Measurements from ENCODE around the gene ABR. TPM values are rescaled to one million over a fixed set of nuclear protein-coding genes. Genes with fewer than 3 reads are reported as not detected.

ABR gene
- total RNA-seq, 1 experiment from 2014 or later, result 172 TPM

- in situ Hi-C loops (cut with HindIII; ENCODE audit: low pct_unique_long_range_greater_than_20kb, low sequenced_read_pairs), result no loop called here
- intact Hi-C loops (cut with micrococcal nuclease; ENCODE audit: unreplicated experiment), result no loop called here
- Histone ChIP-seq H3K9me3 (ENCODE audit: control insufficient read depth, insufficient read depth, low read depth, low read length) (no peaks in the 10 kb centered on the region), H3K36me3 (ENCODE audit: control insufficient read depth, insufficient read depth, low read length) (no peaks in the 10 kb centered on the region), H3K4me3 (ENCODE audit: low read depth in 2 of 2, low read length in 2 of 2) (no peak overlapping the region), H3K27me3 (ENCODE audit: control insufficient read depth, insufficient read depth, low read length) (no peaks in the 10 kb centered on the region), H3K4me1 (ENCODE audit: control insufficient read depth, insufficient read depth, low read length) (no peaks in the 10 kb centered on the region), H3K27ac (ENCODE audit: low read length) (no peak overlapping the region)
- POLR2A ChIA-PET, result no interaction called here
- TF ChIP-seq SIN3A (IDR thresholded peaks at IDR 0.05; ENCODE audit: borderline replicate concordance, insufficient read depth, low read depth, low read length) (no peak), POLR2AphosphoS5 (IDR thresholded peaks at IDR 0.05; ENCODE audit: low read depth, low read length) (no peak), TCF7L2 (IDR thresholded peaks at IDR 0.05; ENCODE audit: low read depth, low read length) (no peak), CTCF (IDR thresholded peaks at IDR 0.05) (no peak)
- TF ChIP-seq, protein P1, sequence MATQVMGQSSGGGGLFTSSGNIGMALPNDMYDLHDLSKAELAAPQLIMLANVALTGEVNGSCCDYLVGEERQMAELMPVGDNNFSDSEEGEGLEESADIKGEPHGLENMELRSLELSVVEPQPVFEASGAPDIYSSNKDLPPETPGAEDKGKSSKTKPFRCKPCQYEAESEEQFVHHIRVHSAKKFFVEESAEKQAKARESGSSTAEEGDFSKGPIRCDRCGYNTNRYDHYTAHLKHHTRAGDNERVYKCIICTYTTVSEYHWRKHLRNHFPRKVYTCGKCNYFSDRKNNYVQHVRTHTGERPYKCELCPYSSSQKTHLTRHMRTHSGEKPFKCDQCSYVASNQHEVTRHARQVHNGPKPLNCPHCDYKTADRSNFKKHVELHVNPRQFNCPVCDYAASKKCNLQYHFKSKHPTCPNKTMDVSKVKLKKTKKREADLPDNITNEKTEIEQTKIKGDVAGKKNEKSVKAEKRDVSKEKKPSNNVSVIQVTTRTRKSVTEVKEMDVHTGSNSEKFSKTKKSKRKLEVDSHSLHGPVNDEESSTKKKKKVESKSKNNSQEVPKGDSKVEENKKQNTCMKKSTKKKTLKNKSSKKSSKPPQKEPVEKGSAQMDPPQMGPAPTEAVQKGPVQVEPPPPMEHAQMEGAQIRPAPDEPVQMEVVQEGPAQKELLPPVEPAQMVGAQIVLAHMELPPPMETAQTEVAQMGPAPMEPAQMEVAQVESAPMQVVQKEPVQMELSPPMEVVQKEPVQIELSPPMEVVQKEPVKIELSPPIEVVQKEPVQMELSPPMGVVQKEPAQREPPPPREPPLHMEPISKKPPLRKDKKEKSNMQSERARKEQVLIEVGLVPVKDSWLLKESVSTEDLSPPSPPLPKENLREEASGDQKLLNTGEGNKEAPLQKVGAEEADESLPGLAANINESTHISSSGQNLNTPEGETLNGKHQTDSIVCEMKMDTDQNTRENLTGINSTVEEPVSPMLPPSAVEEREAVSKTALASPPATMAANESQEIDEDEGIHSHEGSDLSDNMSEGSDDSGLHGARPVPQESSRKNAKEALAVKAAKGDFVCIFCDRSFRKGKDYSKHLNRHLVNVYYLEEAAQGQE (IDR thresholded peaks at IDR 0.05; ENCODE audit: insufficient read depth in 1 of 2, low read depth in 2 of 2, low read length in 1 of 2), result no peak
- no TSS peak for BruUV-seq (replicated peaks)
- ATAC-seq (no peak), DNase-seq (ENCODE audit: low read depth, low spot score) (no peak)
- CTCF ChIA-PET, result no interaction called here
Observed at GRCh38 chr17:1158879-1159278, 20.9 kb downstream of the ABR start.

DNA sequence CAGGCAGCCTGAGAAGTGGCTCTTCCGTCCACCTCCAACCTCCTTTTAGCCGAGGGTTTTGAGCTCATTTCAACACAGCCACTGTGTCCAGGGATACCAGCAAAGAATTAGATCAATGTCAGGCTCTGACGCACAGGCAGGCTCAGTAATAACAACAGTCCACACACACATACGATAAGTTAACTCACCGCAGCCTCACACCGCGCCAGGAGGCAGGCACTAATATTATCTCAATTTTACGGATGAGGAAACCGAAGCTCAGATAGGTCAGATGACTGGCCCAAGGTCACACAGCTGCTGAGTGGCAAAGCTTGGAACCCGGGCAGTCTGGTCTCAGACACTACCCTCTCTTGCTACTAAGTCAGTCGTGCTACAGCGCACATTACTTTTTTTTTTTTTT lies 22.9 kb downstream of the ABR start:
- no peaks in the 10 kb centered on the region for H3K36me3 ChIP-seq (ENCODE audit: control insufficient read depth, insufficient read depth, low read length)
- ChIA-PET POLR2A (no interaction called here), CTCF (no interaction called here)
- DNase-seq (ENCODE audit: low read depth, low spot score) (no peak), ATAC-seq (no peak)
- intact Hi-C loops (cut with micrococcal nuclease; ENCODE audit: unreplicated experiment) (no loop called here), in situ Hi-C loops (cut with HindIII; ENCODE audit: low pct_unique_long_range_greater_than_20kb, low sequenced_read_pairs) (no loop called here)
- no peak overlapping the region for H3K4me3 ChIP-seq (ENCODE audit: low read depth in 2 of 2, low read length in 2 of 2)
- no TSS peak for BruUV-seq (replicated peaks)
- TF ChIP-seq SIN3A (IDR thresholded peaks at IDR 0.05; ENCODE audit: borderline replicate concordance, insufficient read depth, low read depth, low read length), result no peak
- TF ChIP-seq TCF7L2 (IDR thresholded peaks at IDR 0.05; ENCODE audit: low read depth, low read length), result no peak
- TF ChIP-seq POLR2AphosphoS5 (IDR thresholded peaks at IDR 0.05; ENCODE audit: low read depth, low read length), result no peak
- TF ChIP-seq, protein P1 (IDR thresholded peaks at IDR 0.05; ENCODE audit: insufficient read depth in 1 of 2, low read depth in 2 of 2, low read length in 1 of 2), result no peak
- TF ChIP-seq CTCF (IDR thresholded peaks at IDR 0.05), result no peak
- no peaks in the 10 kb centered on the region for H3K27me3 ChIP-seq (ENCODE audit: control insufficient read depth, insufficient read depth, low read length)
- H3K27ac ChIP-seq (ENCODE audit: low read length), result no peak overlapping the region
- no peaks in the 10 kb centered on the region for H3K9me3 ChIP-seq (ENCODE audit: control insufficient read depth, insufficient read depth, low read depth, low read length)
- no peaks in the 10 kb centered on the region for H3K4me1 ChIP-seq (ENCODE audit: control insufficient read depth, insufficient read depth, low read length)
